GM12878 (cell line): ENCODE data around the gene ADISSP. TPM values are rescaled to one million over a fixed set of nuclear protein-coding genes. Genes with fewer than 3 reads are reported as not detected.

ENCODE experiments used
- ATAC-seq: fragments of 200-7000 bp; cut with Tn5 transposase; 3 replicates; pipeline ENCODE4 v1.9.1; 2020; ENCODE audit warnings: mild to moderate bottlenecking, moderate library complexity
- BruUV-seq: library from RNA; stranded (reverse); fragments of 400-500 nt; replicated peaks from 2 replicates; lab custom pipeline; 2021; lab: Mats Ljungman, UMichigan
- CTCF ChIA-PET: fragments of 300-600 bp; sonication (Branson Sonifier 250); formaldehyde crosslinking; extraction: SDS; loops from one replicate; lab custom pipeline; 2021; ENCODE audit warnings: inconsistent platforms; lab: Yijun Ruan, JAX
- POLR2A ChIA-PET: fragments of 350-600 bp; formaldehyde crosslinking; extraction: SDS; loops from one replicate; lab custom pipeline; 2021; ENCODE audit warnings: inconsistent platforms; lab: Charles Lee
- RAD21 ChIA-PET: fragments of 300-600 bp; sonication (Branson Sonifier 250); formaldehyde crosslinking; loops from one replicate; lab custom pipeline; 2023; ENCODE audit warnings: antibody characterized with exemption; ENCODE audit not compliant: unreplicated experiment; lab: Charles Lee
- SMC1A ChIA-PET: fragments of 300-600 bp; sonication (Branson Sonifier 250); formaldehyde crosslinking; loops from one replicate; lab custom pipeline; 2023; ENCODE audit not compliant: unreplicated experiment, uncharacterized antibody; lab: Charles Lee
- DNase-seq: peaks from one replicate; pipeline ENCODE4 v3.0.0-alpha.2; 2011; ENCODE audit warnings: low read depth, low spot score
- FAIRE-seq: peaks from 3 replicates; lab custom pipeline; 2011; peaks lifted over from hg19 to GRCh38; lab: Jason Lieb, UNC
- H2AFZ ChIP-seq: 2 replicates; pipeline ENCODE4 v1.6.0; 2011; ENCODE audit warnings: low read depth, low read length, control low read depth; ENCODE audit not compliant: control insufficient read depth
- H3K27ac ChIP-seq: 2 replicates; pipeline ENCODE4 v1.5.1; 2011; ENCODE audit warnings: control low read depth; ENCODE audit not compliant: control insufficient read depth, insufficient read depth
- H3K27me3 ChIP-seq, 2 experiments: replicated peaks in 1 of 2; 2 replicates each; pipeline versions ENCODE4 v1.6.0 to v1.6.1; 2011; ENCODE audit warnings: low read length in 1 of 2; ENCODE audit not compliant: control insufficient read depth in 2 of 2, insufficient read depth in 2 of 2
- H3K36me3 ChIP-seq, 2 experiments: 2 replicates each; pipeline ENCODE4 v1.5.1; 2011; ENCODE audit warnings: low read length in 1 of 2; ENCODE audit not compliant: control insufficient read depth in 2 of 2, insufficient read depth in 2 of 2
- H3K4me1 ChIP-seq: 2 replicates; pipeline ENCODE4 v1.6.1; 2011; ENCODE audit warnings: mild to moderate bottlenecking, low read length, moderate library complexity, mixed read lengths; ENCODE audit not compliant: control insufficient read depth, insufficient read depth
- H3K4me2 ChIP-seq: 2 replicates; pipeline ENCODE4 v1.6.0; 2011; ENCODE audit warnings: control low read depth; ENCODE audit not compliant: control insufficient read depth, insufficient read depth
- H3K4me3 ChIP-seq: fragments of 200-600 bp; sonication (generic); 2 replicates; pipeline ENCODE4 v1.5.1; 2016
- H3K79me2 ChIP-seq: 2 replicates; pipeline ENCODE4 v1.6.0; 2011; ENCODE audit warnings: low read length; ENCODE audit not compliant: control insufficient read depth, insufficient read depth
- H3K9ac ChIP-seq: 2 replicates; pipeline ENCODE4 v1.8.0; 2011; ENCODE audit warnings: low read length, control low read depth, mixed read lengths; ENCODE audit not compliant: control insufficient read depth, insufficient read depth
- H3K9me3 ChIP-seq: replicated peaks from 3 replicates; pipeline ENCODE4 v1.5.1; 2011; ENCODE audit warnings: mild to moderate bottlenecking, low read length; ENCODE audit not compliant: control insufficient read depth, insufficient read depth
- H4K20me1 ChIP-seq: 2 replicates; pipeline ENCODE4 v1.6.0; 2011; ENCODE audit not compliant: control insufficient read depth, insufficient read depth
- SRF ChIP-seq, 2 experiments: IDR thresholded peaks; 2 replicates each; pipeline ENCODE4 v1.6.1; 2011; ENCODE audit warnings: low read depth in 2 of 2, low read length in 2 of 2, mild to moderate bottlenecking in 1 of 2, moderate library complexity in 1 of 2
- ZBTB40 ChIP-seq: fragments of 450-650 bp; IDR thresholded peaks from 2 replicates; pipeline ENCODE4 v1.6.1; 2016; ENCODE audit warnings: mild to moderate bottlenecking, moderate library complexity, borderline replicate concordance
- WGBS: methylation state at CpG from one replicate; pipeline ENCODE4 v1.1.6; 2016; ENCODE audit warnings: low lambda C conversion rate; ENCODE audit not compliant: insufficient replicate concordance, insufficient coverage; ENCODE audit errors: missing lambda C conversion rate; 5-methylcytosine and 5-hydroxymethylcytosine counted together
- in situ Hi-C: fragments of 300-500 bp; cut with MboI; formaldehyde crosslinking; loops from 9 replicates; pipeline ENCODE4 v1.14.3; 2018; ENCODE audit warnings: mixed read lengths
- intact Hi-C: fragments of 100-400 bp; cut with micrococcal nuclease; formaldehyde crosslinking; loops from one replicate; pipeline ENCODE4 v1.14.2; 2022; ENCODE audit not compliant: unreplicated experiment
- polyA plus RNA-seq, 11 experiments: library from polyadenylated mRNA; depleted of rRNA in 4 of 11; unstranded in 6 of 11; stranded (reverse) in 5 of 11; fragments of >200 nt; fragmentation: Nextera tagmentation in 4 of 11; fragmentation: Illumina TruSeq in 1 of 11; extraction: Ambion mirVana in 4 of 11; extraction: Trizol in 1 of 11; gene quantifications; 1 replicate in 1 of 11; 2 replicates in 10 of 11; pipeline versions ENCODE4 v1.2.1 to v1.2.3, GENCODE V29; 2011 to 2016; ENCODE audit warnings: inconsistent platforms in 2 of 11, missing spikeins in 2 of 11, low read depth in 1 of 11
- total RNA-seq, 4 experiments: library from RNA; depleted of rRNA in 3 of 4; stranded (reverse); fragments of >200 nt in 3 of 4; fragmentation: Illumina TruSeq in 1 of 4; extraction: Trizol in 1 of 4; gene quantifications; 2 replicates each; pipeline versions ENCODE4 v1.2.1 to v1.2.3, GENCODE V29; 2013 to 2021

ADISSP gene
- total and polyA plus RNA-seq, 10 of the 15 experiments (the other 5 are each of a cell fraction or from before 2014, with no cell fraction given), result 0.80 to 96.3 (median 38.6) TPM

- no peak for DNase-seq
- ChIA-PET SMC1A (no interaction called here), RAD21 (interaction anchor here (0.7 kb wide), 1 partner anchor 18 kb away, joined by 3 read pairs; no protein-coding TSS in a partner anchor), CTCF (no interaction called here), POLR2A (no interaction called here)
- no peak for FAIRE-seq
- in situ Hi-C loops, result no loop called here
- ATAC-seq, result no peak
- Histone ChIP-seq H2AFZ (no peak overlapping the region), H3K36me3 (peaks cover 23 to 28% of the 10 kb centered on the region in 2 experiments), H3K9me3 (no peaks in the 10 kb centered on the region), H3K4me1 (peaks cover 32% of the 10 kb centered on the region), H3K27ac (no peak overlapping the region), H3K9ac (no peak overlapping the region), H3K27me3 (no peaks in the 10 kb centered on the region), H4K20me1 (no peaks in the 10 kb centered on the region), H3K79me2 (peaks cover 7% of the 10 kb centered on the region), H3K4me3 (no peak overlapping the region), H3K4me2 (no peak overlapping the region)
- intact Hi-C loops, result no loop called here
- TF ChIP-seq ZBTB40, result no peak
- TF ChIP-seq SRF (IDR thresholded peaks at IDR 0.05; ENCODE audit: low read depth in 2 of 2, low read length in 2 of 2), result no peak
- 96% methylated on average over 14 of the region's 14 CpGs for WGBS
- no TSS peak for BruUV-seq
Observed at GRCh38 chr20:3803289-3803688, 35.7 kb upstream of the ADISSP start.
